Kidney (tissue), 14 donors: ENCODE measurements around the gene WFDC2. TPM values are rescaled to one million over a fixed set of nuclear protein-coding genes. Genes with fewer than 3 reads are reported as not detected.

Experiments
- DNase-seq, 5 donors: peaks; one replicate each; pipeline ENCODE4 v3.0.0-alpha.2; 2013 to 2020
- FAIRE-seq: peaks from 2 replicates; lab custom pipeline; 2012; peaks lifted over from hg19 to GRCh38; lab: Jason Lieb, UNC
- H3K27ac ChIP-seq, 2 donors: one replicate each; pipeline ENCODE4 v1.7.0; 2013; ENCODE audit warnings: low read depth in 2 of 2, low read length in 2 of 2, inconsistent platforms in 1 of 2
- H3K27me3 ChIP-seq: one replicate; pipeline ENCODE4 v1.7.1; 2013; ENCODE audit warnings: low read length, inconsistent platforms; ENCODE audit not compliant: control insufficient read depth, insufficient read depth
- H3K36me3 ChIP-seq, 3 donors: one replicate each; pipeline versions ENCODE4 v1.7.0 to v1.7.1; 2013; ENCODE audit warnings: low read length in 3 of 3, control low read depth in 1 of 3, inconsistent platforms in 1 of 3; ENCODE audit not compliant: insufficient read depth in 3 of 3, control insufficient read depth in 2 of 3
- H3K4me1 ChIP-seq, 3 donors: one replicate each; pipeline versions ENCODE4 v1.7.0 to v1.7.1; 2013; ENCODE audit warnings: low read length in 3 of 3, inconsistent platforms in 1 of 3, low read depth in 1 of 3; ENCODE audit not compliant: control insufficient read depth in 2 of 3, insufficient read depth in 2 of 3
- H3K4me3 ChIP-seq, 3 donors: one replicate each; pipeline versions ENCODE4 v1.7.0 to v1.8.1; 2013; ENCODE audit warnings: low read length in 3 of 3, control low read depth in 1 of 3, inconsistent platforms in 1 of 3
- H3K9ac ChIP-seq, 3 donors: one replicate each; pipeline versions ENCODE4 v1.7.0 to v1.7.1; 2013; ENCODE audit warnings: low read length in 3 of 3, control low read depth in 1 of 3, inconsistent platforms in 1 of 3
- H3K9me3 ChIP-seq, 3 donors: one replicate each; pipeline versions ENCODE4 v1.7.0 to v1.7.1; 2013; ENCODE audit warnings: low read length in 3 of 3, control low read depth in 1 of 3, inconsistent platforms in 1 of 3; ENCODE audit not compliant: control insufficient read depth in 2 of 3, insufficient read depth in 1 of 3
- CTCF ChIP-seq: IDR thresholded peaks from 3 replicates; pipeline ENCODE4 v1.5.1; 2012; ENCODE audit warnings: mild to moderate bottlenecking, moderate library complexity, borderline replicate concordance; ENCODE audit not compliant: insufficient read depth; ENCODE audit errors: extremely low read depth
- intact Hi-C: fragments of 100-400 bp; cut with DNase I; formaldehyde crosslinking; loops from one replicate; pipeline ENCODE4 v1.11.1; 2022
- polyA plus RNA-seq: library from polyadenylated mRNA; stranded (reverse); fragments of 350-450 nt; fragmentation: Illumina TruSeq; extraction: RNeasy Lipid Tissue Mini Kit (QIAGEN cat#74804); gene quantifications from one replicate; pipeline ENCODE4 v1.2.3, GENCODE V29; 2014; ENCODE audit warnings: low read depth, low replicate concordance; ENCODE audit not compliant: insufficient read depth
- total RNA-seq: library from RNA; stranded (reverse); fragmentation: NEBNext Ultra II Directional; extraction: Animal tissue kit (Norgen Biotek cat#: 25700); gene quantifications from one replicate; pipeline ENCODE4 v1.2.1, GENCODE V29; 2021
- donor health status: control.
- donor health status: control.
- donor health status: control.
- donor health status: control.
- donor health status: control.
- donor health status: DM: yes; HTN: yes; CAD: no.
- donor health status: Normal renal cell carcinoma (clear cell type).

WFDC2 gene
- total and polyA plus RNA-seq, 2 donors from 2014 or later, result 1,908 to 2,874 TPM

- no peak for TF ChIP-seq CTCF
Measured at GRCh38 chr20:45444050-45444449, 25.5 kb upstream of the WFDC2 start.

GRCh38 chr20:45445805-45446562 is 23.6 kb upstream of the WFDC2 start:
- no peak for DNase-seq
- Histone ChIP-seq H3K36me3 (no peaks in the 10 kb centered on the region), H3K9ac (no peak overlapping the region), H3K27me3 (no peaks in the 10 kb centered on the region), H3K27ac (no peak overlapping the region), H3K4me1 (peaks cover 0 to 8% (median 6%) of the 10 kb centered on the region in 3 donors), H3K9me3 (no peaks in the 10 kb centered on the region), H3K4me3 (no peak overlapping the region)
- peak; percentile 20 for TF ChIP-seq CTCF
- intact Hi-C loops, result no loop called here
- FAIRE-seq, result no peak

More at GRCh38 chr20:45444050-45444449, 25.5 kb upstream of the WFDC2 start:
- FAIRE-seq, result no peak
- H3K4me1 ChIP-seq, result no peaks in the 10 kb centered on the region
- H3K27me3 ChIP-seq, result no peaks in the 10 kb centered on the region
- no peak overlapping the region for H3K4me3 ChIP-seq
- no peaks in the 10 kb centered on the region for H3K9me3 ChIP-seq
- intact Hi-C loops, result no loop called here
- DNase-seq, result no peak
- H3K36me3 ChIP-seq, result no peaks in the 10 kb centered on the region
- H3K27ac ChIP-seq, result no peak overlapping the region
- no peak overlapping the region for H3K9ac ChIP-seq

GRCh38 chr20:45448270-45448669 is 21.3 kb upstream of the WFDC2 start:
- H3K27ac ChIP-seq, result no peak overlapping the region
- TF ChIP-seq CTCF, result no peak
- H3K4me1 ChIP-seq, result peaks cover 0 to 8% (median 6%) of the 10 kb centered on the region in 3 donors
- no peaks in the 10 kb centered on the region for H3K9me3 ChIP-seq
- no peak overlapping the region for H3K9ac ChIP-seq
- H3K36me3 ChIP-seq, result no peaks in the 10 kb centered on the region
- FAIRE-seq (no peak), DNase-seq (no peak)
- intact Hi-C loops, result no loop called here
- no peaks in the 10 kb centered on the region for H3K27me3 ChIP-seq
- H3K4me3 ChIP-seq, result no peak overlapping the region
